K562 (cell line): ENCODE measurements around the gene CDC42EP2. TPM values are rescaled to one million over a fixed set of nuclear protein-coding genes. Genes with fewer than 3 reads are reported as not detected.

ENCODE experiments used
- AFF1 ChIP-seq, 2 experiments: fragments of 450-650 bp; IDR thresholded peaks; 2 replicates each; pipeline ENCODE4 v1.6.1; 2018; ENCODE audit warnings: mild to moderate bottlenecking in 2 of 2, low read depth in 1 of 2; ENCODE audit not compliant: partially characterized antibody in 2 of 2
- CBFA2T3 ChIP-seq: fragments of 450-650 bp; IDR thresholded peaks from 2 replicates; pipeline ENCODE4 v1.6.1; 2017
- DACH1 ChIP-seq: fragments of 450-650 bp; IDR thresholded peaks from 2 replicates; pipeline ENCODE4 v1.6.1; 2018; ENCODE audit not compliant: partially characterized antibody
- HBP1 ChIP-seq: fragments of 450-650 bp; formaldehyde crosslinking; IDR thresholded peaks from 2 replicates; pipeline ENCODE4 v1.4.0; 2022; ENCODE audit warnings: missing genetic modification characterization
- MCM2 ChIP-seq: fragments of 450-650 bp; IDR thresholded peaks from 2 replicates; pipeline ENCODE4 v1.6.1; 2017; ENCODE audit warnings: low read depth, mild to moderate bottlenecking
- MEIS2 ChIP-seq: fragments of 450-650 bp; IDR thresholded peaks from 2 replicates; pipeline ENCODE4 v1.6.1; 2014; ENCODE audit warnings: mild to moderate bottlenecking; ENCODE audit not compliant: partially characterized antibody
- MYNN ChIP-seq, 2 experiments: sonication (generic); formaldehyde crosslinking in 1 of 2; IDR thresholded peaks; 2 replicates each; pipeline versions ENCODE4 v1.5.0 to v1.6.1; 2016 to 2020; ENCODE audit warnings: antibody characterized with exemption in 1 of 2, missing genetic modification reagents in 1 of 2
- PTTG1 ChIP-seq: fragments of 450-650 bp; IDR thresholded peaks from 2 replicates; pipeline ENCODE4 v1.6.1; 2016; ENCODE audit warnings: low read depth, mild to moderate bottlenecking, missing genetic modification characterization, missing compliant biosample characterization
- RNF219 ChIP-seq: fragments of 250-450 bp; sonication (Bioruptor Pico); IDR thresholded peaks from 2 replicates; pipeline ENCODE4 v1.5.0; 2022; ENCODE audit warnings: mild to moderate bottlenecking
- TARDBP ChIP-seq: fragments of 450-650 bp; IDR thresholded peaks from 2 replicates; pipeline ENCODE4 v1.6.1; 2016
- TFAP4 ChIP-seq: sonication (generic); formaldehyde crosslinking; IDR thresholded peaks from 2 replicates; pipeline ENCODE4 v1.8.0; 2022; ENCODE audit warnings: missing genetic modification reagents, mild to moderate bottlenecking, moderate library complexity, borderline replicate concordance
- ZNF140 ChIP-seq: fragments of 250-450 bp; sonication (Bioruptor Pico); IDR thresholded peaks from 2 replicates; pipeline ENCODE4 v1.8.0; 2021; ENCODE audit warnings: moderate library complexity, mild to moderate bottlenecking, inconsistent platforms
- ZNF384 ChIP-seq: IDR thresholded peaks from 2 replicates; pipeline ENCODE4 v1.6.1; 2012; ENCODE audit warnings: low read depth, low read length, improper control_type of control experiment
- polyA plus RNA-seq, 8 experiments: library from polyadenylated mRNA; depleted of rRNA in 4 of 8; stranded (reverse) in 5 of 8; unstranded in 3 of 8; fragments of >200 nt; fragmentation: Nextera tagmentation in 2 of 8; fragmentation: Illumina TruSeq in 1 of 8; extraction: Ambion mirVana in 2 of 8; extraction: Trizol in 1 of 8; gene quantifications; 2 replicates each; pipeline versions ENCODE4 v1.2.1 to v1.2.3, GENCODE V29; 2011 to 2014; ENCODE audit warnings: inconsistent platforms in 1 of 8, missing spikeins in 1 of 8
- total RNA-seq, 7 experiments: library from RNA; depleted of rRNA in 6 of 7; stranded (reverse); fragments of >200 nt in 6 of 7; fragmentation: Illumina TruSeq in 2 of 7; extraction: Trizol in 2 of 7; gene quantifications; 2 replicates each; pipeline versions ENCODE4 v1.2.1 to v1.2.3, GENCODE V29; 2011 to 2021; ENCODE audit warnings: low replicate concordance in 1 of 7
- TF ChIP-seq, protein P1 (sequence below): sonication (generic); formaldehyde crosslinking; IDR thresholded peaks from 2 replicates; pipeline ENCODE4 v1.8.1; 2023; ENCODE audit warnings: mild to moderate bottlenecking, missing genetic modification reagents

The CDC42EP2 gene
- total and polyA plus RNA-seq, 9 of the 15 experiments (the other 6 are each of a cell fraction or from before 2014, with no cell fraction given) = 0.27 to 3.5 (median 0.83) TPM; not detected in 1

DNA sequence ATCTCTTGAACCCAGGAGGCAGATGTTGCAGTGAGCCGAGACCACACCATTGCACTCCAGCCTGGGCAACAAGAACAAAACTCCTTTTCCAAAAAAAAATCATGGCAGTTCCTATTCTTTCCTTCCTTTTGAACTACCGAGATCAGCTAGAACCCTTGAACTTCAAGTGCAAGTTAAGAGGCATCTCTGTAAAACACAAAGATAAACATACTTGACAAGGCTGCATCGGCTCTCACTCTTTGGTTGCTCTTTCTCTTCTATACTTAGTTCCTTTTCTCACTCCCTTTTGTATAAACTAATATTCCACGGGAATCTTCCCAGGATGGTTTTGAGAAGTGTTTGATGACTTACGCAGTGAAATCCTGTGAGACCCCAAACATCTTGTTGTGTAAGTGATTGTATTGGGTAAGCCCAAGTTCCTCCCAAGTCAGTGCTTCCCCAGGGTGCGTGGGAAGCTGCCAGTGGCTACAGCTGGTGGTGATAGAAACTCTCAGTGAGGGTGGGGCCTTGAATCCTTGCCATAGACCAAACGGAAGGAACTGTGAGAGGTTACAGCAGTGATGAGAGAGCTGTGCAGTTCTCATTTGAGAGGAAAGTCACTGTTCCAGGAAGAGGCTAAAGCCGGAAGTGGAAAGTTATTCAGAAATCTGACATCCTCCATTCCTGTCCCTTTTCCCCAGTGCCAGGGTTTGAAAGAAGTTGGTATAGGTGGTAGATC, 24.1 kb upstream of the CDC42EP2 start (continued):
- no peak for TF ChIP-seq RNF219 (CRISPR knock-in tag)
- TF ChIP-seq, protein P1, sequence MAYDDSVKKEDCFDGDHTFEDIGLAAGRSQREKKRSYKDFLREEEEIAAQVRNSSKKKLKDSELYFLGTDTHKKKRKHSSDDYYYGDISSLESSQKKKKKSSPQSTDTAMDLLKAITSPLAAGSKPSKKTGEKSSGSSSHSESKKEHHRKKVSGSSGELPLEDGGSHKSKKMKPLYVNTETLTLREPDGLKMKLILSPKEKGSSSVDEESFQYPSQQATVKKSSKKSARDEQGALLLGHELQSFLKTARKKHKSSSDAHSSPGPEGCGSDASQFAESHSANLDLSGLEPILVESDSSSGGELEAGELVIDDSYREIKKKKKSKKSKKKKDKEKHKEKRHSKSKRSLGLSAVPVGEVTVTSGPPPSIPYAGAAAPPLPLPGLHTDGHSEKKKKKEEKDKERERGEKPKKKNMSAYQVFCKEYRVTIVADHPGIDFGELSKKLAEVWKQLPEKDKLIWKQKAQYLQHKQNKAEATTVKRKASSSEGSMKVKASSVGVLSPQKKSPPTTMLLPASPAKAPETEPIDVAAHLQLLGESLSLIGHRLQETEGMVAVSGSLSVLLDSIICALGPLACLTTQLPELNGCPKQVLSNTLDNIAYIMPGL (CRISPR knock-in tag) = no peak
- TF ChIP-seq MYNN (IDR thresholded peaks at IDR 0.05) = no peak
- TF ChIP-seq MYNN (CRISPR knock-in tag; IDR thresholded peaks at IDR 0.05) = no peak
- no peak for TF ChIP-seq AFF1 (IDR thresholded peaks at IDR 0.05; ENCODE audit: low read depth in 1 of 2, partially characterized antibody in 2 of 2)
- TF ChIP-seq TFAP4 (CRISPR knock-in tag) = peak; percentile 92
- no peak for TF ChIP-seq PTTG1 (tag)
- TF ChIP-seq CBFA2T3 = peak; percentile 44; the same call in 1 of the 2 replicates
- TF ChIP-seq DACH1 = peak; percentile 36
- no peak for TF ChIP-seq TARDBP
- no peak for TF ChIP-seq ZNF384
- TF ChIP-seq ZNF140 (CRISPR knock-in tag) = no peak
- no peak for TF ChIP-seq HBP1 (CRISPR knock-in tag)
- no peak for TF ChIP-seq MCM2
- TF ChIP-seq MEIS2 = peak; percentile 46
